Activated gamma-delta T cell treated with Interleukin-2 at 50 U/mL for 16 hours (primary cell): ENCODE data around the gene CEP295NL.
A peak's percentile ranks its signal among the peaks of the same experiment; 100 is the strongest.
"Not testable (repeated sequence)": the region's sequence is repeated elsewhere in the genome, so short reads cannot be mapped to it uniquely, and the experiment has no call there.

ENCODE experiments used
- DNase-seq: peaks from one replicate; pipeline ENCODE4 v3.0.0-alpha.2; 2020

Gene CEP295NL

GRCh38 chr17:78905116-78905515 lies 2.1 kb upstream of the CEP295NL start:
- no peak for DNase-seq

DNA sequence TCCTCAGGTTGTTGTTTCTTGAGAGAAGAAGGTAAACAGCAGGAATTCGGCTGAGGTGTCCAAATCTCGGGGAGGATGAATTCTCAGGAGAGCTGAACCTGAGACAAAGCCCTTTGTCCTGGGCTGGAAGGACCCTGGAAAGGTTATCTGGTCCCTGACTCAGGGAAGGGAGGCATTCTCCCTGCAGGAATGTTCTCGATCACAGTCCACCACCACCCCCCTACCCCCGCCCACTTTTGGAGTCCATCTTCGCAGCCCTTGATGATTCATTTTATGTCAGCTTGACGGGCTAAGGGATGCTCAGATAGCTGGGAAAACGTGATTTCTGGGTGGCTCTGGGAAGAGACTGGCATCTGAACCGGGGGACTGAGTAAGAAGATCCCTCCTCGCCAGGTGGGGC lies 1.4 kb upstream of the CEP295NL start:
- DNase-seq: no peak

DNA sequence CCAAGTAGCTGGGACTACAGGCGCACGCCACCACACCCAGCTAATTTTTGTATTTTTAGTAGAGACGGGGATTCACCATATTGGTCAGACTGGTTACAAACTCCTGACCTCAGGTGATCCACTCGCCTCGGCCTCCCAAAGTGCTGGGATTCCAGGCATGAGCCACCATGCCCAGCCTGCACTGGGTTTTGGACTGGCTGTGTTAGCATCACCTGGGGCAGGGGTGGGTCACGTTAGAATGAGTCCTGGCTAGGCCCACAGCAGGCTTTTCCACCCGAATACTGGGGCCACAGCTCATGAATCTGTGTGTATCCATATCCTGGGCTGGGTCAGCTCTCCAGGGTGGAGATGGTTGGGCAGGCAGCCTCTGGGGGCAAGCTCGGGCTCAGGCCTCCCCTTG lies 770 bp downstream of the CEP295NL start:
- DNase-seq: not testable (repeated sequence)

DNA sequence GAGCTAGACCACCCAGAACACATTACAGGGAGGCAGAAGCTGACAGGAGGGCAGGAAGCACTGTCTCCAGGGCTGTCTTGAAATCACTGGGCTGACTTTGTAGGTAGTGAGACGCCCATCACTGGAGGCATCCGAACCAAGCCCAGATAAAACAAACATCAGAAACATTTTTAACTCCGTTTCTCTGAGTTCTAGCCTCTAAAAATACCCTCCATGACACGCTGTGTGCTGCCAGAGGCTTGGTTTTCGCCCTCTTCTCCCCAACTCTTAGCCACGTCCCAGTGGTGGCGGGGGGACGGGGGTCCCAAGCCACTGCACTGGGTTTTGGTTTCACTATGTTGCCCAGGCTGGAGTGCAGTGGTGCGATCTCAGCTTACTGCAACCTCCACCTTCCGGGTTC lies 1.2 kb downstream of the CEP295NL start:
- DNase-seq: no peak

DNA sequence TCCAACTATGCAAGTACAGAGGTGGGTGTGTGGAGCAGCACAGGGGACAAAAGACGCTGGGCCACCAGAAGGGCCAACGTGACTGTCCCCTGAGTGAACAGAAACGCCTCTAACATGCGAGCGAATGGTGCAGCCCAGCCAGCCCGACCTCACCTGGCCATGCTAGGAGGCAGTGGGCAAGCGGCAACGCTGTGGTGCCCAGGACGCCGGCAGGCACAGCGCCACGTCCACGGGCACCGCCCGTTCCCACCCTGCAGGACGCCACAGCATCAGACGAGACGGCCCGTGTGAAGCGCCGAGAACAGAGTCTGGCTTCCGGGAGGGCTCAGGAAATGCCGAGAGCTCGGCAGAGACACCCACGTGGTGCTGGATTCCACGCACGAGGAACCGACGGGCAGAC lies 2.2 kb downstream of the CEP295NL start:
- no peak for DNase-seq

DNA sequence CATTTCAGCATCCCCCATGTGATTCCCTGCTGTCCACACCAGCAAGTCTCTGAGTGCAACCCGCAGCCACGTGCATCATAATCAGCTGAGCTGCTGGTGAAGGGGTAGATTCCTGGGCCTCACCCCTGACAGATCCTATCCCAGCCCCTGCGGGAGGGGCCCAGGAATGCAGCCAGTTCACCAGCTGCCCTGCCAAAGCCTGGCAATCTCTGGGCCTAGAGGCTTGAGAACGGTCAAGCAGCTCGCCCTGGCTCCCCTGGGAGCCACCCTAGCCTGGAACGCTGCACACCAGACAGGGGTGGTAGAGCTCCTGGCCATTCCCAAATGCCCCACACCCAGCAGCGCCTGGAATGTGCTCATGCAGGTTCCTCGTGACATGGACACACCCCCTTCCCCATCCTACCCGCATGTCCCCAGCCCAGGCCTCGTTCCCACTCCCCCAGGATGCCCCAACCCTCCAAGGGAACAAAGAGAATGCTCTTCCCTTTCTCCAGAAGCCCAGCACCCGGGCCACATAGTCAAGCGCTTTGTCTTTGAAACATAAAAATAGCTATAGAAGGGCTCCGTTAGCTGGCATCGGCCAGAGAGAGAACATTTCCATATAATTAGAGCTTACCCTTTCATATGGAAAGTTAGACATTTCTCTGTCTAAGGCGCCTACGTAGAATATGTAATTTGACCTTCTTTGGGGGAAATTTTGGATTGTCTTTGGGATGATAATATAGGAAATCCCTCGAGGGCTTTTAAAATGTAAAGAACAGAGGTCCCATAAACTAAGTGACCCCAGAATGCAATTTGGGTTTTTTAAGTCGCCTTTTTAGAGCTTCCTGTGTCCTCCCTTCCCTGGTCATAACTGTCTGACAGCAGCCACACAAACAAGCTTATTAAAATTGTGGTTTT lies 3.4 kb downstream of the CEP295NL start:
- no peak for DNase-seq

GRCh38 chr17:78898947-78899346 lies 4.1 kb downstream of the CEP295NL start:
- DNase-seq: no peak

DNA sequence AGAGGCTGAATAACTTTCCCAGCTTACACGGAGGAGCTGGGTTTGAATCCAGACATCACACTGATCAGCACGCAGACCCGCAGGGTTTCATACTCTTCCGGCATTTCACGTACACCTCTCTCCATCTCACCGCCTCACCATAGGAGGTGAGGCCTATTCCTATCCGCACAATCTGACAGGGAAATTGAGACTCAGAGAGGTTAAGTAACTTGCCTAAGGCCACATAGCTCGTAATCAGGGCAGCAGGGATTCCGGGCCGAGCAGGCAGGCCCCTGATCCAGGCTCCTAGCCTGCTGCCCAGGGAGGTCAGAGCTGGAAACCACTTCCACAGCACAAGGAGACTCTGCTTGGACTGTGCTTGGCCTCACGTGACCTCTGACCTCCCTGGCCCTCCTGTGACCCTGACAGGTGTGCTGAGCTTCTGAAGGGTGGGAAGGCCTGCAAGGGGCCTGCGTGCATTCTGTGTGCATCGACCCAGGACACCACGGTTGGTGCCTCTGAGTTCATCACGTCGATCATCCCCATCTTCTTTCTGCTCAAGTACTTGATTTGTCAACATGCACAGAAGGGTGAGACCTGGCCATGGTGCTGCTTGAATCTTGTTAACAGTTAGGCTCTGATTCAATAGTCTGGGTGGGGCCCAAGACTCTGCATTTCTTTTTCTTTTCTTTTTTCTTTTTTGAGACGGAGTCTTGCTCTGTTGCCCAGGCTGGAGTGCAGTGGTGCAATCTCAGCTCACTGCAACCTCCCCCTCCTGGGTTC lies 4.7 kb downstream of the CEP295NL start:
- DNase-seq: no peak

DNA sequence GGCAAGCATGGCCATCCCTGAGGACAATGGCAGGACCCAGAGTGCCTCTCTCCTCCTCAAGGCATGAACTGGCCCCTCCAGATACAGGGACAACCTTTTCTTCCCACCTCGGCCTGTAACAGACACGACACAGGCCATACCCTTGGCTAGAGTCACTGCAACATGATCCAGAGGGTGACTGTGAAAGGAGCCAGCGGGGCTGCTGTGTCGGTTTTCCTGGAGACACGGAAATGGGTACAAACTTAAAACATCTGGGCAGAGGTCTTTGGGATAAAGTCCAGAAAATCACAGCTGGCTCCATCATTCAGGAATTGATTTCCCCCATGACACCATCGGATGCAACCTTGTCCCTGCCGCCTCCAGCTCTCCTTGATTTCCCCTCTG lies 5.3 kb downstream of the CEP295NL start:
- no peak for DNase-seq

GRCh38 chr17:78896834-78897663 lies 6.0 kb downstream of the CEP295NL start:
- DNase-seq: no peak

DNA sequence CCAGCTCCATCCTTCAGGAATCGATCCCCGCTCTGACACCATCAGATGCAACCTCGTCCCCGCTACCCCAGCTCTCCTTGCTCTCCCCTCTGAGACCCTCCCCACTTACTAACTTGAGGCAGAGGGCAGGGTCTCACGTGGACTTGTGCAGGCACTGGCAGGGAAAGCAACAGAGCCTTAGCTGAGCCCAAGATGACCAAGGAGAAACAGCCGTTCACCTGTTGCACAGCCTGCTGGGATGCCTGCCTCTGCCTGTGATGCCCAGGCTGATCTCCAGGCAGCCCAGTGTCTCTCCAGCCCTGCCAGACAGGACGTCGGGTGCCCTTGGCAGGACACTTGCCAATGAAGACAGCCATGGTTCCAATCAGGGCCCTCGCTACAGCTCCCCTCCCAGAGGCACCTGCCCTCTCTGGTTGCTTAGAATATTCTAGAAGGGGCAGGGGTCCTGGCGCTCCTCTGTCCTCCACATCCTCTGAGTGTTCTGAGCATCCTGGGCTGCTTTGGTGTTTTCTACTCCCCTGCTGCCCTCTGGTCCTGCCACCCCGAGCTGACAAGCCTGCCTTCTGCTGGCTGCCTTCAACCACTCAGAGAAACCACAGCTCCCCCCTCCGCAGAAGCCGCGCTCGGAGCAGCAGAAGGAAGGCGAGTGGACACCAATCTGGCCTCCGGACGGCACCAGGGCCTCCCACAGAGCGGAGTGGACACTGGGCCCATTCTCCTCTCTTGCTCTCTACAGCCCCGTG lies 6.7 kb downstream of the CEP295NL start:
- no peak for DNase-seq

DNA sequence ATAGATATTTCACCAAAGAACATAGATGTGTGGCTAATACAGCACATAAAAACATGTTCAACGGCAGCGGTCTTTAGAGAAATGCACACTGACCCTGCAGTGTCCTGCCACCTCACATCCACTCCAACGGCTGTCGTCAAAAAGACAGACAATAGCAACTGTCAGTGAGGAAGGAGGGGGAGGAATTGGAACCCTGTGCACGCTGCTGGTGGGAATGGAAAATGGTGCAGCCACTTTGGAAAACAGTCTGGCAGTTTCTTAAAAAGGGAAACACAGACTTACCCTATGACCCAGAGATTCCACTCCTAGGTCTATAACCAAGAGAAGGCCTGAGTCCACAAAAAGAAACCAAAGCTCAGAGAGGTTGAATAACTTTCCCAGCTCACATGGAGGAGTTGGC lies 7.7 kb downstream of the CEP295NL start:
- DNase-seq: no peak

GRCh38 chr17:78893684-78894083 lies 9.3 kb downstream of the CEP295NL start:
- no peak for DNase-seq

- DNase-seq: no peak
These were observed 10.0 kb downstream of the CEP295NL start for GRCh38 chr17:78892936-78893379.

- no peak for DNase-seq
These were observed 10.5 kb downstream of the CEP295NL start for GRCh38 chr17:78892520-78892919.

- DNase-seq: no peak
These were observed 10.9 kb downstream of the CEP295NL start for GRCh38 chr17:78892062-78892456.

- DNase-seq: no peak
These were observed 11.5 kb downstream of the CEP295NL start for GRCh38 chr17:78891406-78892061.

- DNase-seq: peak; percentile 46
These were observed 12.5 kb downstream of the CEP295NL start for GRCh38 chr17:78890498-78890897.

DNA sequence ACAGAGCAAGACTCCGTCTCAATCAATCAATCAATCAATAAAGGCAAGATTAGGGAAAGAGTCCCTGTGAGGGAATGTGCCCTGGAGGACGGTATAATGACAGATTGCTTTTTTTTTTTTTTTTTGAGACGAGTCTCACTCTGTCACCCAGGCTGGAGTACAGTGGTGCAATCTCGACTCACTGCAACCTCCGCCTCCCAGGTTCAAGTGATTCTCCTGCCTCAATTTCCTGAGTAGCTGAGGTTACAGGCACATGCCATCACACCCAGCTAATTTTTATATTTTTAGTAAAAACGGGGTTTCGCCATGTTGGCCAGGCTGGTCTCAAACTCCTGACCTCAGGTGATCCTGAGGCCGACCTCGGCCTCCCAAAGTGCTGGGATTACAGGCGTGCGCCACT lies 12.9 kb downstream of the CEP295NL start:
- DNase-seq: not testable (repeated sequence)

DNA sequence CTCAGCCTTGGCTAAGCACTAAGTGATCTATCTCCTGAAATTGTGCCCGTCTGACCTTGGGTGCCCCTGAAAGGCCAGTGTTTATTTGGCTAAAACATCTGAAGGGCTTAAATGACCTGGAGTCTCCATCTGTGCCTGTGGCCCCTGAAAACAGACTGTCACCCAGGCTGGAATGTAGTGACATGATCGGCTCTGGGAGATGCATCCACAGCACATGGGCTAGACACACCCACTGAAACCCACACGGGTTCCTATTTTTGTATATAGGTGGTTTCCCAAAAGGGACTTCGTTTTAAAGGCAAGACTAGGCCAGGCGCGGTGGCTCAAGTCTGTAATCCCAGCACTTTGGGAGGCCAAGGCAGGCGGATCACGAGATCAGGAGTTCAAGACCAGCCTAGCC lies 13.5 kb downstream of the CEP295NL start:
- DNase-seq: no peak

DNA sequence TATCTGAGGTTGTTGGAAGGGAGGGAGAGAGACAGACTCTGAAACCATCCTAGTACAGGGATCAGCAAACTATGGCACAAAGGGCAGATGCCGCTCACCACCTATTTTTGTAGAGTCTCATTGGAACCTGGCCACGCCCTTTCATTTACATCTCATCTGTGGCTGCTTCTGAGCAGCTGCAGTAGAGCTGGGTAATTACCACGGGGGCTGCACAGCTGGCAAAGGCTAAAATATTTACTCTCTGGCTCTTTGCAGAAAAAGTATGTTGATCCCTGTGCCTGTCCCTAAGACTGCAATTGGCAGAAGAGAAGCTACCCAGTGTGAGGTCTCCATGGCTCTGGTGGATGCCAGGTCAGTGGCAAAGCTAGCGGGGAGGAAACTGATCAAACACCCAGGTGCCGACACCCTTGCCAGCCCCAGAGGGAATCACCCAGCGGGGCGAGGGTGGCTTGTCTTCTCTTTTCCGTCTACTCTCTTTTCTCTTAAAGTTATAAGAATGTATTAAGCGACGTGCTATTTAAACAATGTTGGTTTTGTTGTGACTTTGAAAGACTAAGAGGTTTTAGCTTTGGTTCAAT lies 14.0 kb downstream of the CEP295NL start:
- no peak for DNase-seq

DNA sequence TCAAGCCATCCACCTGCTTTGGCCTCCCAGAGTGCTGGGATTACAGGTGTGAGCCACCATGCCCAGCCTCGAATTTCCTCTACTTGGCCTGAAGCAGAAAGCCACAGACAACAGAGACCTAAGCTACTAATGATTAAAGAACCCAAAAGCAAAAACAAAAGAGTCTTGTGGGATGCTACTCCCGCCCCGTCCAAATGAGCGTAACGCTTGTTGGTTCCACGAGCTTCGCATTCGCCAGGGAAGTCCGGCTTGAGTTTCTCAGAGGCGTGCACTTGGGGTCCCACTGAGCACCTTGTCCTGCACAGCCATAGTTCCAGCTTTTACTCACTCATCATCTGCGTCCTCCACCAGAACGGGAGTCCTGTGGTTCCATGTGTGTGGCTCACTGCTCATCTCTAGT lies 16.0 kb downstream of the CEP295NL start:
- DNase-seq: no peak
